Subcutaneous abdominal adipose tissue (tissue), 5 donors: ENCODE measurements around the gene ELFN1.

Source experiments
- H3K27ac ChIP-seq: one replicate; pipeline ENCODE4 v1.7.0; 2013; ENCODE audit warnings: low read depth, mild to moderate bottlenecking, inconsistent platforms, low read length, moderate library complexity
- H3K27me3 ChIP-seq, 5 donors: one replicate each; pipeline ENCODE4 v1.7.0; 2013; ENCODE audit warnings: low read length in 5 of 5, inconsistent platforms in 1 of 5; ENCODE audit not compliant: control insufficient read depth in 5 of 5, insufficient read depth in 4 of 5
- H3K36me3 ChIP-seq, 5 donors: one replicate each; pipeline ENCODE4 v1.7.0; 2013; ENCODE audit warnings: low read length in 5 of 5; ENCODE audit not compliant: control insufficient read depth in 5 of 5, insufficient read depth in 5 of 5
- H3K4me1 ChIP-seq, 5 donors: one replicate each; pipeline ENCODE4 v1.7.0; 2013; ENCODE audit warnings: low read length in 5 of 5, mild to moderate bottlenecking in 3 of 5, moderate library complexity in 1 of 5; ENCODE audit not compliant: control insufficient read depth in 5 of 5, insufficient read depth in 5 of 5
- H3K4me3 ChIP-seq, 5 donors: one replicate each; pipeline ENCODE4 v1.7.0; 2013; ENCODE audit warnings: low read length in 5 of 5, low read depth in 1 of 5
- H3K9ac ChIP-seq, 5 donors: one replicate each; pipeline ENCODE4 v1.7.0; 2013; ENCODE audit warnings: low read length in 5 of 5, mild to moderate bottlenecking in 4 of 5, moderate library complexity in 3 of 5
- H3K9me3 ChIP-seq, 5 donors: one replicate each; pipeline ENCODE4 v1.7.0; 2013; ENCODE audit warnings: low read length in 5 of 5; ENCODE audit not compliant: control insufficient read depth in 5 of 5
- donor health status: healthy.
- donor health status: healthy.
- donor health status: healthy.
- donor health status: healthy.
- donor health status: healthy.

Gene ELFN1

DNA sequence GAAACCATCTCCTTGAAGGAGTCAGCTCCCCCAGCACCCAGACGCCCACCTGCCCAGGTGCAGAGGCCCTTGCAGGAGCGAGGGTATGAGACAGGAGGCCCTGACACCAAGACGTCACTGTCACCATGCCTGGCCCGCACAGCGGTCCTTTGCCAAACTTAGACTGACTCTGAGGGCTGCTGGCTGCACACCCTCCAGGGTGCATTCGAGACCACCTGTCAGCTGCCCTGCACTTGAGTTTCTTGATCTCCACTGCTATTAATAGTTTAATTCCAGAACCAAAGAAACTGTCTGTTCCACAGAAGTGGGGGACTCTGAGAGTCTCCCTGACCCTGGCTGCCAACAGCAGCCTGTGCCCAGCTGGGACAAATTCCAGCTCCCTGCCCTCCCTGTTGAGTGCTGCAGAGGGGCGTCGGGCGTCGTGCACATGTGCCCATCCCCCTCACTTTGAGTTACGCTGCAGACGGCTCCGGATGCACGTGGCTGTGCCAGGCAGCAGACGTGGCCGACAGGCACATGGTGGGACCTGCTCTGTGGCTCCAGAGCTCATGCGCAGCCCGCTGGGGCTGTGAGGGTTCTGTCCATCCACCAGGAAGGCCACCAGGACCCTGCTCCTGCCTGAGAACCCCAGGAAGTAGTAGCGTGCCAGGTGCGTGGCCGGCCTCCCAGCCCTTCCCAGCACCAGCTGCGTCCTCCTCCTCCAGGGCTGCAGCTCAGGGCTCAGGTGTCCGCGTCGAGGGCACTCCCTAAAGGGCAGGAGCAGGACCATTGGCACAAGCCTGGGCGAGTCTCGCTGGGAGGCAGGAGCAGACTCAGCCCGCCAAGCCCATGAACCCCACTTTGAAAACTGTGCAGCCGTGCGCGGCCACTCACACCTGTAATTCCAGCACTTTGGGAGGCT is 24.8 kb downstream of the ELFN1 start:
- no peaks in the 10 kb centered on the region for H3K4me1 ChIP-seq
- no peak overlapping the region for H3K9ac ChIP-seq
- H3K4me3 ChIP-seq: no peak overlapping the region
- peaks cover 0 to 3% (median 0%) of the 10 kb centered on the region in 5 donors for H3K9me3 ChIP-seq
- peaks cover 12 to 30% (median 22%) of the 10 kb centered on the region in 5 donors for H3K27me3 ChIP-seq
- no peak overlapping the region for H3K27ac ChIP-seq
- H3K36me3 ChIP-seq: peaks cover 0 to 5% (median 0%) of the 10 kb centered on the region in 5 donors

DNA sequence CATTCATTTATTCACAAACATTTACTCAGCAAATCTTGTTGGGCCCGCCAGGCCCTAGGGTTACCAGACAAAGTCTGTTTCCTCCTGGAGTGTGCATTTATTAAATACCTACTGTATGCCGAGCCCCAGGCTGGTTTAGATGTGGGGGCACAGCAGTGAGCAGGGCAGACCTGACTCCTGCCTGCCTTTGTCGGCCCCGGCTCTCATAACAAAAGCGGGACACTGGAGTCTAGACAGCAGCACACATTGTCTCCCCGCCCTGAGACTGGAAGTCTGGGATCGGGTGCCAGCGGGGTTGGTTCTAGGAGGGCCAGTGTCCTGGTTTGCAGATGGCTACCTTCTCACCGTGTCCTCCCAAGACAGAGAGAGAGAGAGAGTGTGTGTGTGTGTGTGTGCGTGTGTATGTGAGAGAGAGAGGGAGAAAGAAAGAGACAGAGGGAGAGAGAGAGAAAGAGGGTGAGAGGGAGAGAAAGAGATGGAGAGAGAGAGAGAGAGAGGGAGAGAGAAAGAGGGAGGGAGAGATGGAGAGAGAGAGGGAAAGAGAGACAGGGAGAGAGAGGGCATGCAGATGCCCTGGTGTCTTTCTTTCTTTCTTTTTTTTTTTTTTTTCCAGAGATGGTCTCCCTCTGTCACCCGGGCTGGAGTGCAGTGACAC is 25.9 kb downstream of the ELFN1 start:
- peaks cover 0 to 3% (median 0%) of the 10 kb centered on the region in 5 donors for H3K9me3 ChIP-seq
- no peak overlapping the region for H3K27ac ChIP-seq
- H3K27me3 ChIP-seq: peaks cover 12 to 30% (median 22%) of the 10 kb centered on the region in 5 donors
- no peak overlapping the region for H3K4me3 ChIP-seq
- H3K4me1 ChIP-seq: no peaks in the 10 kb centered on the region
- no peak overlapping the region for H3K9ac ChIP-seq
- H3K36me3 ChIP-seq: peaks cover 0 to 5% (median 0%) of the 10 kb centered on the region in 5 donors

DNA sequence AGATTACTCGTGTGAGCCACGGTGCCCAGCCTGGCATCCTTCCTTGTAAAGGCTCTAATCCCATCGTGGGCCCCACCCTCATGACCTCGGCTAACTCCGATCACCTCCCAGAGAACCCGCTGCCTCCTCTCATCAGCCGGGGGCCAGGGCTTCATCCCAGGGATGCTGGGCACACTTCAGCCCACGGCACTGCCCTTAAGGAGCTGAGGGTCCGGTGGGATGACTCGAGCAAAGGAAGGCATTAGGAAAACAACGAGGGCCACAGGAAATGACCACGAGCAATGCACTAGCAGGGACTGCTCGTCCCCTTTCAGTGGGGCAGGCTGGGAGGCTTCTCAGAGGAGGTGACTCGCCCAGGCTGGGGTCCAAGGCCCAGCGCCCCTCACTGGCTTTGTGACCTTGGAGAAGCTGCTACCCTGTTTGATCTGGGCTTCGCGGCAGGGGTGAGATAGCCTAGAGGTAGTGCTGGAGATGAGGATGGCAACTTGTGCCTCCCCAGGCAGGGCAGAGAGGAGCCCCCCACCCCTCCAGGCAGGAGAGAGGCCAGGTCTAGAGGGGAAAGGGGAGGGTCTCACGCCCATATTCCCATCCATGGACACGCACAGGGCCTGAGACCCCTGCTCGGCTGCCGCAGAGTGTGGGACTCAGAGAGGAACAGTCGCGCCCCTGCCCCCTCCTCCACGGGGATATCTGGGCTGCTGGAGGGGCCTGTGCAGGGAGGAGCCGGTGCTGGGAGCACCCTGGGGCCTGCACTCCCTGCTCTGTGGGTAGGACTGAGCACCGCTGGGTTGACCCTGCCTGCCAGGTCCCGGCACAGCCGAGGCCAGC is 26.8 kb downstream of the ELFN1 start:
- H3K36me3 ChIP-seq: peaks cover 0 to 5% (median 0%) of the 10 kb centered on the region in 5 donors
- no peak overlapping the region for H3K4me3 ChIP-seq
- peaks cover 12 to 30% (median 21%) of the 10 kb centered on the region in 5 donors for H3K27me3 ChIP-seq
- H3K27ac ChIP-seq: no peak overlapping the region
- H3K9me3 ChIP-seq: peaks cover 0 to 3% (median under 1%) of the 10 kb centered on the region in 5 donors
- H3K4me1 ChIP-seq: no peaks in the 10 kb centered on the region
- H3K9ac ChIP-seq: no peak overlapping the region

DNA sequence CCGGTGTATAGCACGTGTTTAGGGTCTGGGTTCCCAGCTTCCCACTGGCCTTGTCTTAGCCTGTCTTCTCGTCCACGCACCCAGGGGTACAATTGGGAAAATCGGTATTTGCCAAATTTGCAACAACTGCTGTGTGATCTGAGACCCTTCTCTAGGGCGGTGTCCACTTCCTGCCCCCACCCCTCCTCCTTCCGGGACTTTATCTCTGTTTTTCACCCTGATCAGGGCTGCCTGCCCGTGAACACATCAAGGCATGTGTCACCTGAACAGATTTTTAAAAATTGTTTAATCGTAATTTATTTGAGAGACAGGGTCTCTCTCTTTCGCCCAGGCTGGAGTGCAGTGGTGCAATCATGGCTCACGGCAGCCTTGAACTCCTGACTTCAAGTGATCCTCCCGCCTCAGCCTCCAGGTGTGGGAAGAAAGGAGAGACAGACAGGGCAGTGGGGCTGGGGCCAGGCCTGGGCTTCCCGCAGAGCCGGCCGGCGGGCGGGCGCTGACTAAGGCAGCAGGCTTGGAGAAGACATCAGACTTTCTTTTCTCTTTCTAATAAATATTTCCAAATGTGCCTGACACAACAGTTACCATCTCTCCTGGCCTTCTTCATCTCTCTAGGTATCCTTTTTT is 27.5 kb downstream of the ELFN1 start:
- Histone ChIP-seq H3K36me3 (peaks cover 0 to 5% (median 0%) of the 10 kb centered on the region in 5 donors), H3K4me3 (no peak overlapping the region), H3K9ac (no peak overlapping the region), H3K27ac (no peak overlapping the region), H3K27me3 (peaks cover 8 to 30% (median 17%) of the 10 kb centered on the region in 5 donors), H3K9me3 (peaks cover 0 to 5% (median 2%) of the 10 kb centered on the region in 5 donors), H3K4me1 (no peaks in the 10 kb centered on the region)

DNA sequence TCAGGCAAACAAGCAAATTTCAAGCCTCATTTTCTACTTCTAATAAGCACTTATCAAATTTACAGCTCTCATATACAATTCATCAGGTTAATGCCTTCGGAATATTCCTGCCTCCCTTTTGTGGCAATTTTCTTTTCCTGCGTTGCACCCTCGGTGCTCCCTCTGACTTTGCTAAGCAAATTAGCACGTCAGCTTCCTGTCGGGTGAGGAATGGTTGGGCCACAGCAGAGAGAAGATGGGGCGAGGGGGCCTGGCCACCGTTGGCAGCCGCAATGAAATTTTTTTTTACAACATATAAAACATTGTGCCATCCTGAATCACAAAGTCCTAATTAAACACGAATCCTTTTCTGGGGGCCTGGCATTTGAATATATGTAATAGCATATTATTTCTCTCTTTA is 28.1 kb downstream of the ELFN1 start:
- Histone ChIP-seq H3K27ac (no peak overlapping the region), H3K4me1 (no peaks in the 10 kb centered on the region), H3K27me3 (peaks cover 3 to 27% (median 15%) of the 10 kb centered on the region in 5 donors), H3K4me3 (no peak overlapping the region), H3K9me3 (peaks cover 0 to 11% (median 7%) of the 10 kb centered on the region in 5 donors), H3K9ac (no peak overlapping the region), H3K36me3 (peaks cover 0 to 5% (median 0%) of the 10 kb centered on the region in 5 donors)

DNA sequence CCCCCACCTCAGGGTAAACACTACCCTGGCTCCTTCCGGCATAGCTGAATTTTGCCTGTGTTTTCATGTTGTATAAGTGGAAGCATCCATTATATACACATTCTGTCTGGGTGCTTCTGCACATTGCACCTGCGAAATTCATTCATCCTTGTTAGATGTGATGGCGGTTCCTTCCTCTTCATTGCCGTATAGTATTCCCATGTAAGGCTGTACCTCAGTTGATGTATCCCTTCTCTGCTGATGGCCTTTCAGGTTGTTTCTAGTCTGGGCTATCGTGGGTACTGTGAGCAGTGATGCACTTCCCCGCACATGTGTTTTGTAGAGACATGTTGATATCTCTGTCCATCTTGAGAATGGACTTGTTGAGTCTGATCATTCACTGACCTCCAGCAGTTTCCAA is 28.9 kb downstream of the ELFN1 start:
- Histone ChIP-seq H3K9me3 (peaks cover 0 to 18% (median 9%) of the 10 kb centered on the region in 5 donors), H3K27me3 (peaks cover 0 to 20% (median 13%) of the 10 kb centered on the region in 5 donors), H3K4me1 (no peaks in the 10 kb centered on the region), H3K4me3 (no peak overlapping the region), H3K36me3 (peaks cover 0 to 2% (median 0%) of the 10 kb centered on the region in 5 donors), H3K27ac (no peak overlapping the region), H3K9ac (no peak overlapping the region)

DNA sequence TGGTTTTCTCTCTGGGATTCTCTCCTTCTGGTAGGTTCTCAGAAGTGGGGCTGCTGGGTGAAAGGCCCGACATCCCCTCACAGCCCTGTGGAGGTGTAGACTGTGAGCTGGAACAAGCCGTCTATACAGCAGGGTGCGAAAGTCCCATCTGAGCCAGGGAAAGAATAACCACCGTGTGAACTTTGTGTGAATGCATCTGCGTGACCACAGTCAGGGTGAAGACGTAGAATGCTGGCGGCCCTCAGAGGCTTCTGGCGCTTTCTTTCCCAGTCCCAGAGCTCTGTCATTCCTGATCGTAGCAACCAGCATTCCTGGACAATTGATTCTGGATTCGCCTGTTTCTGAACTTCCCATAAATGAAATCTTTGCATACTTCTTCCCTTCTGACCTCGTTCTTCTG is 30.0 kb downstream of the ELFN1 start:
- H3K9ac ChIP-seq: no peak overlapping the region
- no peak overlapping the region for H3K4me3 ChIP-seq
- no peak overlapping the region for H3K27ac ChIP-seq
- H3K27me3 ChIP-seq: peaks cover 0 to 21% (median 16%) of the 10 kb centered on the region in 5 donors
- no peaks in the 10 kb centered on the region for H3K4me1 ChIP-seq
- peaks cover 0 to under 1% (median 0%) of the 10 kb centered on the region in 5 donors for H3K36me3 ChIP-seq
- H3K9me3 ChIP-seq: peaks cover 0 to 19% (median 9%) of the 10 kb centered on the region in 5 donors

DNA sequence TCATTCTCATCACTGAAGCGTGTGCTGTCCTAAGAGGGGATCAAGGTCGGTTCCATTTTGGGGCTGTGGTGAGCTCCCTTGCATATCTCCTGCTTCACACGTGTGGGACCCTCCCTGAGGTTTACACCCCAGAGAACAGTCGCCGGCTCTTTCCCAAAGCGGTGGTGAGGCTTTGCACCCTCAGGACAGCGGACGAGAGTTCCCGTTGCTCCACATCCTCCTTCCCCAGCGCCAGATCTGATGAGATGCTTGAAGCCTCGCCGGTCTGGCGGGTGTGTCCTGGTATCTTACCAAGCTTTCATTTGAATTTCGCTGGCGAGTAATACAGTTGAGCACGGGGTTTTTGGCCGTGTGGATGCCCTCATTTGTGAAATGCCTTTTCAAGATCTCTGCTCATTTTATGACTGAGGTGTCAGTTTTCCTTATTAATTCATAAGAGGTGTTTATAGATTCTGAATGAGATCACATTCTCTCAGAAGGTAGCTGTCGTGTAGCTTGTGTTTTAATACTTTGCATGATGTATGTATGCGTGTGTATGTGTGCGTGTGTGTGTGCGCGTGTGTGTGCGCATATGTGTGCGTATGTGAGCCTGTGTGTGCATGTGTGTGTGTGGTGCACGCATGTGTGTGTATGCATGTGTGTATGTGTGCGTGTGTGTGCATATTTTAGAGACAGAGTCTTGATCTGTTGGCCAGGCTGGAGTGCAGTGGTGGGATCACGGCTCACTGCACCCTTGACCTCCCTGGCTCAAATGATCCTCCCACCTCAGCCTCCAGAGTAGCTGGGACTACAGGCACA is 30.7 kb downstream of the ELFN1 start:
- H3K27ac ChIP-seq: no peak overlapping the region
- H3K27me3 ChIP-seq: peaks cover 0 to 23% (median 17%) of the 10 kb centered on the region in 5 donors
- no peak overlapping the region for H3K4me3 ChIP-seq
- H3K9me3 ChIP-seq: peaks cover 0 to 19% (median 9%) of the 10 kb centered on the region in 5 donors
- no peaks in the 10 kb centered on the region for H3K4me1 ChIP-seq
- no peaks in the 10 kb centered on the region for H3K36me3 ChIP-seq
- H3K9ac ChIP-seq: no peak overlapping the region

DNA sequence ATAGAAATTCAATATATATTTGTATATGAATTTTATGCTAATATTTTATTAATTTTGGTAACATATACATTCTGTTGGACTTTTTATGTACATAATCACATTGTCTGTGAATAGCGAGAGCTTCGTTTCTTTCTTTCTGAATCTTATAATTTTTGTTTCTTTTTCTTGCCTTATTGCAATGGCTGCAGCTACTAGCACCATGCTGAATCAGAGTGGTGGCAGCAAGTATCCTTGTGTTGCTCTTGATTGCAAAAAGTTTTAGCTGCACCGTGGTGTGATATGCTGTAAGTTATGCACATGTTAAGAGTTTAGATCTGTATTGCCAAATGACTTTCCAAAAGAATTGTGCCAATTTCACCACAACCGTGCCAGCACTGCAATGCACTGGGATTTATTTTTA is 32.6 kb downstream of the ELFN1 start:
- Histone ChIP-seq H3K4me1 (no peaks in the 10 kb centered on the region), H3K36me3 (peaks cover 0 to 2% (median 0%) of the 10 kb centered on the region in 5 donors), H3K9me3 (peaks cover 0 to 19% (median 9%) of the 10 kb centered on the region in 5 donors), H3K27ac (no peak overlapping the region), H3K4me3 (no peak overlapping the region), H3K9ac (no peak overlapping the region), H3K27me3 (peaks cover 0 to 18% (median 10%) of the 10 kb centered on the region in 5 donors)
